GM12872 (cell line): ENCODE data around the gene TMEM252.

Experiments
- TF ChIP-seq, protein P1 (sequence below): IDR thresholded peaks from 3 replicates; pipeline ENCODE4 v1.5.1; 2011; ENCODE audit warnings: low read depth, mild to moderate bottlenecking, low read length, moderate library complexity; ENCODE audit not compliant: insufficient read depth

TMEM252 gene

DNA sequence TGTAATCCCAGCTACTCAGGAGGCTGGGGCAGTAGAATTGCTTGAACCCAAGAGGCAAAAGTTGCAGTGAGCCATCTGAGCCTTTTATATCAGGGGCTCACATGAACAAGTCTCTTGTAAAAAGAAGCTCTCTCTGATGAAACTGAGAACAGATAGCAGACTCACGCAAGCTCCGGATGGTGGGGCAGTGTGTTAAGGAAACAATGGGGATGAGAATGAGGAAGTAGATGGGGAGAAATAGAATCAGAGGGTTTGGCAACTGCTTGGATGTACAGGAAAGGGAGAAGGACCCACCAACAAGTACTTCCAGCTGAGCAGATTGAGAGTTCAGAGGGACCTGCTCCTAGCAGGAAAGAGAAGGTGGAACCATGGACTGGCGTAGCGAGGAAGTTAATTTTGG is 18.6 kb downstream of the TMEM252 start:
- TF ChIP-seq, protein P1, sequence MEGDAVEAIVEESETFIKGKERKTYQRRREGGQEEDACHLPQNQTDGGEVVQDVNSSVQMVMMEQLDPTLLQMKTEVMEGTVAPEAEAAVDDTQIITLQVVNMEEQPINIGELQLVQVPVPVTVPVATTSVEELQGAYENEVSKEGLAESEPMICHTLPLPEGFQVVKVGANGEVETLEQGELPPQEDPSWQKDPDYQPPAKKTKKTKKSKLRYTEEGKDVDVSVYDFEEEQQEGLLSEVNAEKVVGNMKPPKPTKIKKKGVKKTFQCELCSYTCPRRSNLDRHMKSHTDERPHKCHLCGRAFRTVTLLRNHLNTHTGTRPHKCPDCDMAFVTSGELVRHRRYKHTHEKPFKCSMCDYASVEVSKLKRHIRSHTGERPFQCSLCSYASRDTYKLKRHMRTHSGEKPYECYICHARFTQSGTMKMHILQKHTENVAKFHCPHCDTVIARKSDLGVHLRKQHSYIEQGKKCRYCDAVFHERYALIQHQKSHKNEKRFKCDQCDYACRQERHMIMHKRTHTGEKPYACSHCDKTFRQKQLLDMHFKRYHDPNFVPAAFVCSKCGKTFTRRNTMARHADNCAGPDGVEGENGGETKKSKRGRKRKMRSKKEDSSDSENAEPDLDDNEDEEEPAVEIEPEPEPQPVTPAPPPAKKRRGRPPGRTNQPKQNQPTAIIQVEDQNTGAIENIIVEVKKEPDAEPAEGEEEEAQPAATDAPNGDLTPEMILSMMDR: no peak

- TF ChIP-seq, protein P1: no peak
Observed at GRCh38 chr9:68515326-68516017, 25.2 kb downstream of the TMEM252 start.

DNA sequence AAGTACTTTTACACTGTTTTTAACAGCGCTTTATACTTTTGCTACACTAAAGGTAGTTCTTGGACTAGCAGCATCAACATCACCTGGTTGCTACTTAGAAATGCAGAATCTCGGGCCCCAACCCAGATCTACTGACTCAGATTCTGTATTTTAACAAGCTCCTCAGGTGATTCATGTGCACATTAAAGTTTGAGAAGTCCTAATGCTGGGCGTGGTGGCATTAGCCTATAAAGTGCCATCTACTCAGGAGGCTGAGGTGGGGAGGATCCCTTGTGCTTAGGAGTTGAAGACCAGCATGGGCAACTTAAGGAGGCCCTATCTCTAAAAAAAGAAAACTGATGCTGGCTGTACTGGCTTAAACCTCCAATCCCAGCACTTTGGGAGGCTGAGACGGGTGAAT is 26.7 kb downstream of the TMEM252 start:
- TF ChIP-seq, protein P1: no peak

- TF ChIP-seq, protein P1: no peak
Observed at GRCh38 chr9:68513385-68513784, 27.3 kb downstream of the TMEM252 start.

GRCh38 chr9:68509689-68510088 is 31.0 kb downstream of the TMEM252 start:
- TF ChIP-seq, protein P1: no peak

- TF ChIP-seq, protein P1: no peak
Observed at GRCh38 chr9:68508547-68508946, 32.1 kb downstream of the TMEM252 start.

- TF ChIP-seq, protein P1: no peak
Observed at GRCh38 chr9:68507806-68508145, 32.9 kb downstream of the TMEM252 start.
